Hindlimb muscle (tissue), 1 donor: ENCODE data around the gene MAN1C1. TPM values are rescaled to one million over a fixed set of nuclear protein-coding genes. Genes with fewer than 3 reads are reported as not detected.

Source experiments
- DNase-seq: peaks from one replicate; pipeline ENCODE4 v3.0.0-alpha.2; 2013
- polyA plus RNA-seq: library from polyadenylated mRNA; unstranded; fragments of 120-200 nt; gene quantifications from one replicate; pipeline ENCODE4 v1.2.1, GENCODE V29; 2013; ENCODE audit not compliant: insufficient read length

Gene MAN1C1
- polyA plus RNA-seq, 1 donor, result 14.2 TPM

DNA sequence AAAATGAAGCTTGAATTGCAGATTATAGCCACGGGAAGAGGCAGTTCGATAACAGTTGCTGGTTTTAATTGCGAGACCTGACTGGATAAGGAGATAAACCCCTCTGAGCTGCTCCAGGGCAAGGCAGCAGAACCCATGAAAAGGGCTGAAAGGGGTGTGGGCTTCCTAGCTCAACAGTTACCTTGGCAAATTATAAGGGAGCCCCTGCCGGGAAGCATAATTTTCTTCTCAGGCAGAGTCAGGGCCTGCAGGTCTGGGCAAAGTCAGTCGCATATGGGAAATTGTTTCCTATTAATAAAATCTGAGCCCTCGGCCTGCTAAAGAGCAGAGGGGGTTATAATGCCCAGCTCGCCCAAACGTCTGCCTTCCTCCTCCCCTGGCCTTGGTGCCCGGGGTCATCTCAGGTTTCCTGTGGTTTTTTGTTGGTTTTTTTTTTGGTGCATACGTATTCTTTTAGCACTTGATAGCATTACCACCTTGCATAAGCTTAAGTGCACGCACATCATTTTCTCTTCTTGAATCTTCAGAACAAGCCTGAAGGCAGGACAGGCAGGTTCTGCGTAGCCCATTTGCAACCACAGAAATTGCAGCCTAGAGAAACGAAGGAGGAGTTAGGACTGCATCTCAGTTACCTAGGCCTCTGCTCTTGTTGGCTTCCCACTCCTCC is 149.5 kb downstream of the MAN1C1 start:
- DNase-seq, result no peak

DNA sequence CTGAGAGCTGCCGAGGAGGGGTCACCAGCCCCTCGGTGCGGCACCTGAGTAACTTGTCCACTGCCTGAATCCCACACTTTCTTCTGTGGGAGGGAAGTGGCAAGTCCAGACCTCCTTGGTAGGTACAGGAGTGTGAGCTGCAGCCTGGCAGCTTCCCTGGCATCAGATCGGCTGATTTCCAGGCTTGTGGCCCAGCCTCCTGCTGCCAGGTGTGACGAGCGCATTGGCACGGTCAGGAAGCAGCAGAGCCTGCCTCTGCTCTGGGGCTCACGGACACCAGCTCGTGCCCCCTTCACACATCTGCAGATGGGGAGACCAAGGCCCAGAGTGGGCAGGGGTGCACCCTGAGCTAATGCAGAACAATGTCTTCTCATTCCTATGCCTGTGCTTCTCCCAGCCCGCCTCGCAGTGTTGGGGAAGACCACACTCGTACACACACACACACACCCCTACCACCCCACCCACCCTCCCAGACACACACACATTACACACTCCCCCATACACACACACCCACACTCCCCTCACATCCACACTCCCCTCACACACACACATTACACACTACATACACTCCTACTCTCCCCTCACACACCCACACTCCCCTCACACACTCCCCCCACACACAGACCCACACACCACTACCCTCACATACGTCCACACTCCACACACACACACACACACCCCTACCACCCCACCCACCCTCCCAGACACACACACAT is 150.3 kb downstream of the MAN1C1 start:
- no peak for DNase-seq

DNA sequence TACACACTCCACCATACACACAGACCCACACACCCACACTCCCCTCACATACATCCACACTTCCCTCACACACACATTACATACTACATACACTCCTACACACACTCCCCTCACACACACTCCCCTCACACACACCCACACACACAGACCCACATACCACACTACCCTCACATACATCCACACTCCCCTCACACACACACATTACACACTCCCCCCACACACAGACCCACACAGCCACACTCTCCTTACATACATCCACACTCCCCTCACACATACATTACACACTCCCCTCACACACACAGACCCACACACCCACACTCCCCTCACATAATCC is 150.8 kb downstream of the MAN1C1 start:
- no peak for DNase-seq

DNA sequence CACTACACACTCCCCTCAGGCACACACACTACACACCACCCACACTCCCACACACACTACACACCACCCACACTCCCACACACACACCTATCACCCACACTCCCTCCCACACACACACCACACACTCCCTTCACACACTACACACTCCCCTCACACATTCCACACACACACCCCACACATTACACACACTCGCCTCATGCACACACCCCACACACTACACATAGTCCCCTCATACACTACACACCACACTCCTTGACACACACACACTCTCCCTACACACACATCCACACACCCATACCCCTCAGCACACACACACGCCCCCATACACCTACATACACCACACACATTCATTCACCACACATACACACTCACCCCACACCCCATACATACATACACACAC is 152.4 kb downstream of the MAN1C1 start:
- DNase-seq, result no peak

DNA sequence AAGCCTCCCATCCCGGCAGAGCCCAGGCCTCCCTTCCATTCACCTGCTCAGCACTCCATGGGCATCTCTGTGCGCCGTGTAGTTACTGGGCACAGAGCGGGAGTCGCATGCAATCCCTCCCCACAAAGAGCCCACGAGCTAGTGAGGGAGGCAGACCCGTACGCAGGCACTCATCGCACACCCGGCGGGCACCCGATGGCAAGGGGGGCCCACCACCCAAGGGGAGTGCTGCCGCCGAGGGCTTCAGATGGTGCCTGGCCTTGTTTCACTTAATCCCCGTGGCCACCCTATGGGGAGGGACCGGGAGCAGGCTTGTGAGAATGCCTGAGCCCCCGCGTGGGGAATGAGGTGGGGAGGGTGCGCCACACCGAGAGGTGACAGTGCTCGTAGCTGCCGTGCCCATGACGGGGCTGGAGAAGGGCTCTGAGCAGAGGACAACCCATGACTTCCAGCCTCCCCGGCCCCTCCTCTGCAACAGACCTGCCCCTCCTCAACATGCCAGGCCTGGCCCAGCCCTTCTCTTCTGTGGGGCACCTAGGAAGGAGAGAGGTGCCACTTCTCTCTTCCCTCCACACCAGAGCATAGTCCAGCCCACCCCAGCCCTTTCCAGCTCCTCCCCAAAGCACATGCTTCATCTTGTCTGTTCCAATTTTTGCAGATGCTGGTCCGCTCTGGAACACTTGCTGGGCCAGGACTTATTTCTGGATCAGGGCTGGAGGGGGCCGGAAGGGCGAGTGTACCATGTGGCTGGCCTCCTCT is 153.2 kb downstream of the MAN1C1 start:
- no peak for DNase-seq

DNA sequence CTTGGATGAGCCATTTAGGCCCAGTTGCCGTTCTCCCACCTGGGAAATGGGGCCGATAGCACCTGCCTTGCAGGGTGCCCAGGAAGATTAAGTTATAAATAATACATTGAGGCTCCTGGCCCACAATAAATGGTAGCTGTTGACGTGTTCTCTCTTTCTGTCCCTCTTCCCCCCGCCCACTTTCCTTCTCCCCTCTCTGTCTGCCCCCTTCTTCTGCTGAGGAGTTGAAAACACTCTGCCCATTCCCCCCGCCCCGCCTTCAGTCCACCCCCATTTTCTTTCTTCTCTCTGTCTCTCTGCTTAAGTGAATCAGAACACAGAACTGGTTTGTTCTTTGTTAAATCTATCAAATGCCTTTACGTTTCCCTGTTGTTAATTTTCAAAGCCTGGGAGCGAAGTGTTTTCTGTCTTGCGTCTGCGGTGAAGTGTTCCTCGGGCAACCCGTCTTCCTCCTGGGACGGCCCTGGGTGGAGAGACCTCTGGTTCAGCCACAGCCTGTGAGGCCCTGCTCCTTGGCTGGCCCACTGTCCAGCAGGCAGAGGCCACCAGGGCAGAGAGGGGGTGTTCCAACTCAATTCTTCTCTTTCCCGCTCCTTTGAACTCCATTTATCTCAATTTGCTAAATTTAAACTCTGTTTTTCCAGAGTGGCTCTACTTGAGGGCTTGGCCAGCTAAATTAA is 154.1 kb downstream of the MAN1C1 start:
- no peak for DNase-seq

DNA sequence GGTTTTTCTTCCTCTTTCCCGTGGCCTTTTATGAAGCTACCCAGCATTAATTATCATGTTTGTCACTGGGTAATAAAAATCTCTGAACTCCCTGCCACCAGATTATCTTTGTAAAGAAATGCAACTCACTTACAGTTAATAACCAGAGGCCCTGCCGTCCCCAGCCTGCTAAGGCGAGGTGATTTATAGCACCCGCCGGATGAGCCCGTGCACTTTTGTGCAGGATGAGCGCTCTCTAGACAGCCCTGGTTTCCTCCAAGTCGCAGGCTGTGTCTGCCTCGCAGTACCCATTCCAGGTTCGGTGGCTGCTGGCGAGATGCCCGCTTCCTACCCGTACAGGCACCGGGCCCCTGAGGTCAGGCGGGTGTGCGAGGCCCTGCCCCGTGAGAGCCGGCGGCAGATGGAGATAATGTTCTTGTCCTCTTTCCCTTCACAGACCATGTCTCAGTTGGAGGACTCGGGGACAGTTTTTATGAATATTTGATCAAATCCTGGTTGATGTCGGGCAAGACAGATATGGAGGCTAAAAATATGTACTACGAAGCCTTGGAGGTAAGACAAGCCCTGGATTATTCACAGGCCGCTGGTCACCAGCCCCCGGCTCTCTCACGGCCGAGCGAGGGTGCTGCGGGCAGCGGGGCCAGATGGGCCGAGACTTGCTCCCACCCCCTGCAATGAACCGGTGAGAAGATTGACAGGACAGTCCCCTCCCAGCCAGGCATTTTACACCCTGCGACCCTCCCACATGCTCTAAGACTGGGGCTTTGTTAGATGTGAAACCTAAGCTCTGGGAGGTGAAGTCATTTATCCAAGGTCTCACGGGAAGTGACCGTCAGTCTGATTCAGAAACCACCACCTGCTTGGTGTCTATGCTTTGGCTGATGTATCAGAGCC is 154.9 kb downstream of the MAN1C1 start:
- DNase-seq, result no peak

DNA sequence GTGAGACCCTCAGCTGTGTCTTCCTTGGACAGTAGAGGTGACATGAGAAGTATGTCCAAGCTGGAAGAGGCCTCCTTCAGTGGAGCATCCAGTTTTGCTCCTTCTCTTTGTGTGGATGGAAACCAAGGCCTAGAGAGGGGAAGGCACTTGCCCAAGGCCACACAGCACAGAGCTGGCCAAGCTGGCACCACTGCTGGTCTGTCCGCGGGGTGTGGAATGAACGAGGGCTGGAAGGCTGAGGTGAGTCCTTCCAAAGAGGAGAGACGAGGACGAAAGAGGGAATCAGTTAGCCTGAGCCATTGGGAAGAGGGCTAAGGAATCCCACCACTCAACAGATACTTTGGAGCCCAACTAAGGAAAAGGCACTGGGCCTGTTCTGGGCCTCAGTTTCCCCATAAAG is 155.6 kb downstream of the MAN1C1 start:
- no peak for DNase-seq

DNA sequence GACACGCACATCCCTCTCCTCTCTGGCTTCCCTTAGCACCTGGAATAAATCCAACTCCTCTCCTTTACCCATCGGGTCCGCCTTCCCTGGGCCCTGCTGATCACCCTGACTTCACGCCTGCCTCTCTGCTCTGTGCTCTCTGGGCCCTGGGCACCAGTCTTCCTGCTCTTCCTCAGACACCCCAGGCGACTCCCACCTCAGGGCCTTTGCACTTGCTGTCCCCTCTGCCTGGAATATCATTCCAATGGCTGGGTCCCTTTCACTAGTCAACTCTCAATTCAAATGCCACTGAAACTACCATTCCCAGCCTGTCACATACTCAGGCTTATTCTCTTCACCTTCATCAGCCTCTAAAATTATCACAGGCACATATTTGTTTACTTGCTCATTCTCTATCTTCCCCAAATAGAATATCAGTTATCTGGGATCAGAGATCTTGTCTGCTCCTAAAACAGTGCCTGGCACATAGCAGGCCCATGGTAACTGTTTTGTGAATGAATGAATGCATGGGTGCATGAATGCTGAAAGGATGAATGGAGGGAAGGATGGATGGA is 156.2 kb downstream of the MAN1C1 start:
- DNase-seq, result no peak

DNA sequence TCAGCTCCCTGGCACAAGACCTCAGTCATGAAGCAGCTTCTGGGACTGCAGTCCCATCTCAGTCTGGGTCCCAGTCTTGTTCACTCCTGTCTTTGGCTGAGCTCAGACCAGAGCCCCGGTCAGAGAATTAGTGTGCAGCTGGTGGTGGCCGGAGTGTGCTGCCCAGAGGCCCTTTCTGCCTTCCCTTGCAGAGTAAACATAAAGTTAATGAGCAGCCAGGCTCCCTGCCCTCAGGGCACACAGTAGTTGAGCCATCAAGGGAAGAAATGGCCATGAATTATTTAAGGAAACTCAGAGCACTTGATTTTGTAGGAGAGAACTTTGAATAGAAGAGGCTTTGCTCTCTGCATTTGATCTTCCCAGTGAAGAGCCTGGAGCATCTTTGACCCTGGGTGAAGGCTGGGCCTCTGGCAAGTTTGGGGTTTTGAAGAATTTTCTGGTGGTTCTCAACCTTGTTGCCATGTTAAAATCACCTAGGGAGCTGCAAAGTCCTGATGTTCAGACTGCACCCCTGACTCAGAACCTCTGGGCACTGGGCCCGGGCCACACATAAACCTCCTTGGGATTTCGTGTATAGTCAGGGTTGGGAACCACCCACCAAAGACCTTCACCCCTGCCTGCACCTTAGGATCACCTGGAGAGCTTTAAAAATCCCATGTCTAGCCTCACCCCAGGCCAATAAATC is 157.0 kb downstream of the MAN1C1 start:
- DNase-seq, result no peak

DNA sequence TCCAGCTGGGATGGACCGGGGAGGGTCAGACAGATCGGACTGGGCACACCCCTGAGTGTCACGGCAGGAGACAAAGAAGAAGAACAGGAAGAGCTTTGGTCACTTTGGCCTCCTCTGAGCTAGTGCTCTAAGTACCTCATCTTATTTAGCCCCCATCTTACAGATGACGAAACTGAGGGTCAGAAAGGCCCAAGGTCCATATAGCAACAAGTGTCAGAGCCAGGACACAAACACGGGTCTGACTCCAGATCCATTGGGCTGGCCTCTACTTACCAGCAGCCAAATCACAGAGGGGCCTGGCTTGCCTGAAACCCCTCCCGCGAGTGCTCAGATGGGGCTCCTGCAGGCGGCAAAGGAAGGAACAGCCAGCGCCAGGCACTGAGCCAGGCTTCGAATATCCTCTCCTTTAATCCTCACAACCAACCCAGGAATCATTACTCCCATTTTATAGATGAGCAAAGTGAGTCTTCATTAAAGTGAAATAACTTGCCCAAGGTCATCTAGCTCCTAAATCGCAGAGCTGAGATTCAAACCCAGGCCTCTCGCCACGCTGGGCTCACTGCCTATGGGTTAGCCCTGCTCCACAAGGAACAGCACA is 157.7 kb downstream of the MAN1C1 start:
- no peak for DNase-seq

DNA sequence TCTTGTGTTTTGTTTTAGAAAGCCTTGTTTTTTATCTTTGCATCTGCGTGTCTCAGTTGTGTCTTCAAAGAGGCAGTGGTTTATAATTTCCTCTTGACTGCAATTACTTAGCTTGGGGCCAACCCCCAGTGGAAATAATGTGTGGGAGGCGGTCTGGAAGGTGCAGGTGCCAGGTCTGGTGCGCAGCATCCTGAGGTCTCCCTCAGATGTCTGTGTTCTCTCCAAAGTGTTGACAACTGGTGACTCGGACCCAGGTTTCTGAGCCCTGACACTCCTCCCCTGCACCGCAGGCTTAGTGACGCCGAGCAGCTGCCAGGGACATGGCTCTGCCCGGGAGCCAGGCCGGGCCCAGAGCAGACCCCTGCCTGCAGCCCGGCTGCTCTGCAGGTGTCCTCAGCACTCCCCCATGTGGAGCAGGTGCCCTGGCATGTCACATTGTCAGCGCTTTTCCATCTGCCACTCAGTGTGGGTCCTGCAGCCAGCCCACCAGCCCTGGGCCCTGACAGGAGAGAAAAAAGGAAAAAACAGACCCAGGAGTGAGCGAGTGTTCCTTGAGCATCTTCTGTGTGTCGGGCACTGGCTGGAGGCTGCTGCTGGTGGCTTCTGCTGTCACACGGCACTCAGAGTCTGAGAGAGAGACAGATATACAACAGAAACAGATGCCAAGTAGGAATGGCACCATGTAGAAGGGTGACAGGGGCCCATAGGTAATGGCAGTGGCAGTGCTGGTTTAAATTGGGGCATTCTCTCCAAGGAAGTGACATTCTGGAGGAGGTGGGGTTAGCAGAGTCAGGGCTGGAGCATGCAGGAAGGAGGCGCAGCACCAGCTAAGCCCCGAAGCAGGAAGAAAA is 158.6 kb downstream of the MAN1C1 start:
- DNase-seq, result no peak

DNA sequence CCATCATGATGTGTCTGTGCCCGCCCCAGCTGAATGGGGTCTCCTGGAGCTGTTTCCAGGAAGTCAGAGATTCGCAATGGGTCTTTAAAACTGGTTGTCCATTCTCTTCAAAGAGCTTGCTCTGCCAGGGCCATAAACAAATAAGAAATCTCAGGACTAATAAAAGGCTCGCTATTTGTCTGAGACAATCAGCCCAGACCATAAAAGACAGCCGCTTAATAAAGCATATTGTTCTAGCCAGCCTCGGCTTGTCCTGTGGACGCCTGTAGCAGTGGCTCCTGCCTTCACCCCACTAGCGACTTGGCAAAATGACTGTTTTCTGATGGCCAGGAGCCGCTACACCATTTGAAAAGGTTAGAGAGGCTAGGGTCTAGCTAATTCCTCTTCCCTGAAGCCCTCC is 162.8 kb downstream of the MAN1C1 start:
- DNase-seq, result no peak

DNA sequence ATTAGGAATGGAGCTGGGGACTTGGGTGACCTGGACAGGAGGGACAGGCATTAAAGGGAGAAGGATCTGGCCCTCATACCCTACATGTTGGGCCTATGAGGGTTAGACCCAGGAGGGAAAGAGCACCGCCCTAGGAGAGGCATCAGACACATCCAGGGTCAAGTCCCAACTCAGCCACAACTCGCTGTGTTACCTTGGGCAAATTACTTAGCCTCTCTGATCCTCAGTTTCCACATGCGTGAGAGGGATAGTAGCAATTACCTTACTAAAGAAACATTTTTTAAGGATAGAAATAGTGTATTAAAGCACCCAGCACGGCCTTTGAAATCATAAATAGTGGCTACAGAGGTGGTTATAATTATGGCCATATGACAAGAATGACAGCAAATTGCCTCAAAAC is 163.3 kb downstream of the MAN1C1 start:
- DNase-seq, result no peak

DNA sequence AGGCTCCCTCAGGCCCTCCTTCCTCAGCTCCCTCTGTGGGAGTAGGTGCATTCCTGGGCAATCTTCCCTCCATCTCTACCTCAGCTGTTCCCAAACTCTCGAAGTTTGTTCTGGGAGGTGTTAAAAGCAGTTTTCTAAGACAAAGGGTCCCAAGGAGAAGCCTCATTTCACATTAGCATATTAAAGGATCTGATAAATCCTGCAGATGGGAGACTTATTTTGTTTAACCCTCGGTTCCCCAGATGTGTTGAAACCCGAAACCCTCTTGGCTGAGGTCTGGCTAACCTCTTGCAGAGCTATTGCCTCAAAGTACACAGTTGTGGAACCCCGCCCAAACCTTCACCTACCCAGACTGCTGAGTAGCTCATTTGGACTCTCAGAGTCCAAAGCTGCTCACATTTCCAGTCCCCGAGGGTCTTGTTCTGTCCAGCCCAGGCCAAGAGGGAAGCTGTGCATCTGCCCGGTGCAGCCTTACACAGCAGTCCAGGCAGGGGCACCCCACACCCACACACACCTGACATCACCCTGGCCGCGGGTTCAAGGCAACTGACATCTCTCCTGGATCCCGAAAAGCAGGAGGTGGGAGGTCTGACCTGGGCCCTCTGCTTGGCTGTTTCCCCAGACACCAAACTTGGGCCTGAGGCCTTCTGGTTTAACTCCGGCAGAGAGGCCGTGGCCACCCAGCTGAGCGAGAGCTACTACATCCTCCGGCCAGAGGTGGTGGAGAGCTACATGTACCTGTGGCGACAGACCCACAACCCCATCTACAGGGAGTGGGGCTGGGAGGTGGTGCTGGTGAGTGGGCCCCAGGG is 163.9 kb downstream of the MAN1C1 start:
- DNase-seq, result no peak

DNA sequence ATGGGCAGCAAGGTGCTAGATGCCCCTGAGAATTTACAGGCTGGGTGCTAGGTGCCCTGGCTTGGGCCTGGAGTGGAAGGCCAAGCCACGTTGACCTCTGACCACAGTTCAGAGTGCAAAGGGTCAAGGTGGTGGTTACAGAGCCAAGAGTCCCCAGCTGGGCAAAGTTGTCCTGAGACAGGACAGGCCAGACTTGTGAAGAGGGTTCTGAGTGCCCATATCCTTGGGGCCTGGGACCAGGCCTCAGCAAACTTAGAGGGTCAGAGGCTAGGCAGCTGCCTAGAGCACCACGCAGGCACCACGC is 164.5 kb downstream of the MAN1C1 start:
- no peak for DNase-seq

DNA sequence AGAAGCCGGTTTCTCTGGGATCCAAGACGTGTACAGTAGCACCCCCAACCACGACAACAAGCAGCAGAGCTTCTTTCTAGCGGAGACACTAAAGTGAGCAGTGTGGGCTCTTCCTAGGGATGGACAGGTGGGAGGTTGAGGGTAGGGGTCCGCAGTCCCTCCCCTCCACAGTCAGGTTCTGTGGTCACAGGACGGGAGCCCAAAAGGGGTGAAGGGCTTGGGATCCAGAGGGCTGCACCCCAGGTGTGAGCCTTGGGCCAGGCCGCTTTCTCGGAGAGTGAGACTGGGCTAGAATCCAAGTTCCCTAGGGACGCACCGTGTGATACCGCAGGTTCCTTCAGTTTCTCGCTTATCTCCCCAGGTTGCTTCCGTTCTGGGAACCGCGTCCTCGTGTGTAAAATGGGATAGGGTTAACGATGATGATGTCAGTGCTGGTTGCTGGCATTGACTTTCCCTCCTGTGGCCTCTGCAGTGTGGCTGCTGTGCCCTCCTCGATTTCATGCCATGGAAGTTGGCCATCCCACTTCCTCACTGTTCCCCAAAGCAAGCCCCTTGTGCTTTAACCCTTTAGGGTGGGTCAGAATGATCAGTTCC is 166.1 kb downstream of the MAN1C1 start:
- DNase-seq, result no peak

DNA sequence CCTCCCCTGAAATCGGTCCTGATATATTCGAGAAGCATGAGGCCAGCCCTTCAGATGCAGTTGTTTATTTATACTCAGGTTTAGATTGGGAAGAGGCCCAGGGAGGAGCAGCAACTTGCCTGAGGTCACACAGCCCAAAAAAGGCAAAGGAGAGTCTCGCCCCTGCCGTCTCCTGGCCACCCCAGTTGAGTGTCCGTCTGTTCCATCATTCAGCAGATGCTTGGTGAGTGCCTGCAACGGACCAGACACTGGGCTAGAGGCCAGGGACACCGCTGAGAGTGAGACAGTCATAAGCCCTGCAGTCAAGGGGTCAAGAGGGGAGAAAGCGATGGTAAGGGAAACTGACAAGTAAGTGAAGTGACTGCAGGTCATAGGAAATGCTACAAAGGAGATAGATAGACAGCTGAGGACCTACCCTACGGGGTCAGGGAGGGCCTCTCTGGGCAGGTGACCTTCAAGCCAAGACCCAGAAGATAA is 168.0 kb downstream of the MAN1C1 start:
- no peak for DNase-seq
